HepG2 (cell line): Measurements from ENCODE around the gene CAPZB. TPM values are rescaled to one million over a fixed set of nuclear protein-coding genes. Genes with fewer than 3 reads are reported as not detected.

Source experiments
- AKAP8 ChIP-seq: sonication (generic); formaldehyde crosslinking; IDR thresholded peaks from 2 replicates; pipeline ENCODE4 v1.5.1; 2020; ENCODE audit warnings: mild to moderate bottlenecking, missing genetic modification reagents
- ATAD3A ChIP-seq: sonication (generic); formaldehyde crosslinking; IDR thresholded peaks from 2 replicates; pipeline ENCODE4 v1.4.0; 2020; ENCODE audit warnings: missing genetic modification reagents
- ATF1 ChIP-seq: IDR thresholded peaks from 2 replicates; pipeline ENCODE4 v1.6.1; 2016; ENCODE audit warnings: mild to moderate bottlenecking, control low read depth
- DNMT1 ChIP-seq: sonication (generic); formaldehyde crosslinking; IDR thresholded peaks from 2 replicates; pipeline ENCODE4 v1.5.1; 2020; ENCODE audit warnings: mild to moderate bottlenecking, missing genetic modification reagents
- HDAC6 ChIP-seq: fragments of 200-600 bp; sonication (generic); IDR thresholded peaks from 2 replicates; pipeline ENCODE4 v1.7.0; 2017; ENCODE audit warnings: mild to moderate bottlenecking, antibody characterized with exemption, low read length, low read depth
- JUN ChIP-seq: sonication (generic); formaldehyde crosslinking; IDR thresholded peaks from 2 replicates; pipeline ENCODE4 v1.4.0; 2020; ENCODE audit warnings: mild to moderate bottlenecking, missing genetic modification reagents
- NFYC ChIP-seq: IDR thresholded peaks from 2 replicates; pipeline ENCODE4 v1.6.1; 2016; ENCODE audit warnings: missing genetic modification reagents, missing compliant biosample characterization
- NONO ChIP-seq, 2 experiments: fragments of 450-650 bp in 1 of 2; sonication (generic) in 1 of 2; formaldehyde crosslinking in 1 of 2; IDR thresholded peaks in 1 of 2; conservative IDR thresholded peaks in 1 of 2; 2 replicates each; pipeline versions ENCODE4 v1.6.1 to v1.8.0; 2017 to 2022; ENCODE audit warnings: mild to moderate bottlenecking in 1 of 2, missing genetic modification reagents in 1 of 2, moderate library complexity in 1 of 2
- PHF21A ChIP-seq: sonication (generic); formaldehyde crosslinking; IDR thresholded peaks from 2 replicates; pipeline ENCODE4 v1.5.0; 2020; ENCODE audit warnings: mild to moderate bottlenecking, missing genetic modification reagents
- REL ChIP-seq: sonication (generic); formaldehyde crosslinking; conservative IDR thresholded peaks from 2 replicates; pipeline ENCODE4 v1.8.0; 2022; ENCODE audit warnings: mild to moderate bottlenecking, missing genetic modification reagents, moderate library complexity
- SCMH1 ChIP-seq: sonication (generic); formaldehyde crosslinking; IDR thresholded peaks from 2 replicates; pipeline ENCODE4 v1.9.0; 2021; ENCODE audit warnings: missing genetic modification reagents, mild to moderate bottlenecking, borderline replicate concordance
- ZC3H13 ChIP-seq: sonication (generic); formaldehyde crosslinking; IDR thresholded peaks from 2 replicates; pipeline ENCODE4 v1.8.1; 2023; ENCODE audit warnings: mild to moderate bottlenecking, missing genetic modification reagents, moderate library complexity
- ZNF598 ChIP-seq: sonication (generic); formaldehyde crosslinking; IDR thresholded peaks from 2 replicates; pipeline ENCODE4 v1.5.1; 2020; ENCODE audit warnings: mild to moderate bottlenecking, missing genetic modification reagents, borderline replicate concordance
- ZNF713 ChIP-seq: sonication (generic); formaldehyde crosslinking; IDR thresholded peaks from 2 replicates; pipeline ENCODE4 v1.4.0; 2020; ENCODE audit warnings: mild to moderate bottlenecking, missing genetic modification reagents
- ZNF790 ChIP-seq: sonication (generic); formaldehyde crosslinking; IDR thresholded peaks from 2 replicates; pipeline ENCODE4 v1.8.0; 2022; ENCODE audit warnings: missing genetic modification reagents, mild to moderate bottlenecking, borderline replicate concordance
- polyA plus RNA-seq, 8 experiments: library from polyadenylated mRNA; depleted of rRNA in 3 of 8; stranded (reverse) in 7 of 8; unstranded in 1 of 8; fragments of >200 nt; fragmentation: Illumina TruSeq in 4 of 8; extraction: Trizol in 4 of 8; gene quantifications; 2 replicates each; pipeline versions ENCODE4 v1.2.1 to v1.2.3, GENCODE V29; 2011 to 2016; ENCODE audit warnings: low read depth in 4 of 8, missing spikeins in 1 of 8, mixed read lengths in 1 of 8; ENCODE audit not compliant: insufficient read depth in 1 of 8
- total RNA-seq, 5 experiments: library from RNA; depleted of rRNA; stranded (reverse); fragments of >200 nt; fragmentation: Illumina TruSeq; extraction: Trizol; gene quantifications; 2 replicates each; pipeline ENCODE4 v1.2.3, GENCODE V29; 2016; ENCODE audit warnings: low read depth in 1 of 5
- TF ChIP-seq, protein P1 (sequence below): sonication (generic); formaldehyde crosslinking; IDR thresholded peaks from 2 replicates; pipeline ENCODE4 v1.4.0; 2020; ENCODE audit warnings: missing genetic modification reagents
- TF ChIP-seq, protein P2 (sequence below): sonication (generic); formaldehyde crosslinking; IDR thresholded peaks from 2 replicates; pipeline ENCODE4 v1.4.0; 2020; ENCODE audit warnings: mild to moderate bottlenecking, missing genetic modification reagents
- TF ChIP-seq, protein P3 (sequence below): sonication (generic); formaldehyde crosslinking; IDR thresholded peaks from 2 replicates; pipeline ENCODE4 v1.5.1; 2020; ENCODE audit warnings: missing genetic modification reagents, mild to moderate bottlenecking, borderline replicate concordance
- TF ChIP-seq, protein P4 (sequence below): IDR thresholded peaks from 2 replicates; pipeline ENCODE4 v1.6.1; 2018; ENCODE audit warnings: missing genetic modification reagents, mild to moderate bottlenecking, missing compliant biosample characterization
- TF ChIP-seq, protein P5 (sequence below): sonication (generic); formaldehyde crosslinking; IDR thresholded peaks from 2 replicates; pipeline ENCODE4 v1.5.0; 2020; ENCODE audit warnings: missing genetic modification reagents, mild to moderate bottlenecking, borderline replicate concordance
- TF ChIP-seq, protein P6 (sequence below): sonication (generic); formaldehyde crosslinking; IDR thresholded peaks from 2 replicates; pipeline ENCODE4 v1.4.0; 2020; ENCODE audit warnings: mild to moderate bottlenecking, missing genetic modification reagents, borderline replicate concordance

Gene CAPZB
- total and polyA plus RNA-seq, 2 of the 13 experiments (the other 11 are each of a cell fraction or from before 2014, with no cell fraction given) = 58.9 to 76.9 TPM

GRCh38 chr1:19430121-19431068 lies 54.9 kb downstream of the CAPZB start (continued):
- TF ChIP-seq, protein P1, sequence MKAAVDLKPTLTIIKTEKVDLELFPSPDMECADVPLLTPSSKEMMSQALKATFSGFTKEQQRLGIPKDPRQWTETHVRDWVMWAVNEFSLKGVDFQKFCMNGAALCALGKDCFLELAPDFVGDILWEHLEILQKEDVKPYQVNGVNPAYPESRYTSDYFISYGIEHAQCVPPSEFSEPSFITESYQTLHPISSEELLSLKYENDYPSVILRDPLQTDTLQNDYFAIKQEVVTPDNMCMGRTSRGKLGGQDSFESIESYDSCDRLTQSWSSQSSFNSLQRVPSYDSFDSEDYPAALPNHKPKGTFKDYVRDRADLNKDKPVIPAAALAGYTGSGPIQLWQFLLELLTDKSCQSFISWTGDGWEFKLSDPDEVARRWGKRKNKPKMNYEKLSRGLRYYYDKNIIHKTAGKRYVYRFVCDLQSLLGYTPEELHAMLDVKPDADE (CRISPR knock-in tag) = no peak
- TF ChIP-seq, protein P2, sequence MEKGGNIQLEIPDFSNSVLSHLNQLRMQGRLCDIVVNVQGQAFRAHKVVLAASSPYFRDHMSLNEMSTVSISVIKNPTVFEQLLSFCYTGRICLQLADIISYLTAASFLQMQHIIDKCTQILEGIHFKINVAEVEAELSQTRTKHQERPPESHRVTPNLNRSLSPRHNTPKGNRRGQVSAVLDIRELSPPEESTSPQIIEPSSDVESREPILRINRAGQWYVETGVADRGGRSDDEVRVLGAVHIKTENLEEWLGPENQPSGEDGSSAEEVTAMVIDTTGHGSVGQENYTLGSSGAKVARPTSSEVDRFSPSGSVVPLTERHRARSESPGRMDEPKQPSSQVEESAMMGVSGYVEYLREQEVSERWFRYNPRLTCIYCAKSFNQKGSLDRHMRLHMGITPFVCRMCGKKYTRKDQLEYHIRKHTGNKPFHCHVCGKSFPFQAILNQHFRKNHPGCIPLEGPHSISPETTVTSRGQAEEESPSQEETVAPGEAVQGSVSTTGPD = peak; percentile 97
- TF ChIP-seq PHF21A = peak; percentile 40; the same call in 1 of the 2 replicates
- TF ChIP-seq REL (CRISPR knock-in tag) = no peak
- TF ChIP-seq, protein P3, sequence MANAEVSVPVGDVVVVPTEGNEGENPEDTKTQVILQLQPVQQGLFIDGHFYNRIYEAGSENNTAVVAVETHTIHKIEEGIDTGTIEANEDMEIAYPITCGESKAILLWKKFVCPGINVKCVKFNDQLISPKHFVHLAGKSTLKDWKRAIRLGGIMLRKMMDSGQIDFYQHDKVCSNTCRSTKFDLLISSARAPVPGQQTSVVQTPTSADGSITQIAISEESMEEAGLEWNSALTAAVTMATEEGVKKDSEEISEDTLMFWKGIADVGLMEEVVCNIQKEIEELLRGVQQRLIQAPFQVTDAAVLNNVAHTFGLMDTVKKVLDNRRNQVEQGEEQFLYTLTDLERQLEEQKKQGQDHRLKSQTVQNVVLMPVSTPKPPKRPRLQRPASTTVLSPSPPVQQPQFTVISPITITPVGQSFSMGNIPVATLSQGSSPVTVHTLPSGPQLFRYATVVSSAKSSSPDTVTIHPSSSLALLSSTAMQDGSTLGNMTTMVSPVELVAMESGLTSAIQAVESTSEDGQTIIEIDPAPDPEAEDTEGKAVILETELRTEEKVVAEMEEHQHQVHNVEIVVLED (CRISPR knock-in tag) = no peak
- no peak for TF ChIP-seq ATAD3A (CRISPR knock-in tag)
- TF ChIP-seq ZC3H13 (CRISPR knock-in tag) = no peak
- TF ChIP-seq NFYC (CRISPR knock-in tag) = no peak
- TF ChIP-seq, protein P4, sequence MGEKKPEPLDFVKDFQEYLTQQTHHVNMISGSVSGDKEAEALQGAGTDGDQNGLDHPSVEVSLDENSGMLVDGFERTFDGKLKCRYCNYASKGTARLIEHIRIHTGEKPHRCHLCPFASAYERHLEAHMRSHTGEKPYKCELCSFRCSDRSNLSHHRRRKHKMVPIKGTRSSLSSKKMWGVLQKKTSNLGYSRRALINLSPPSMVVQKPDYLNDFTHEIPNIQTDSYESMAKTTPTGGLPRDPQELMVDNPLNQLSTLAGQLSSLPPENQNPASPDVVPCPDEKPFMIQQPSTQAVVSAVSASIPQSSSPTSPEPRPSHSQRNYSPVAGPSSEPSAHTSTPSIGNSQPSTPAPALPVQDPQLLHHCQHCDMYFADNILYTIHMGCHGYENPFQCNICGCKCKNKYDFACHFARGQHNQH (CRISPR knock-in tag) = no peak
- TF ChIP-seq, protein P5, sequence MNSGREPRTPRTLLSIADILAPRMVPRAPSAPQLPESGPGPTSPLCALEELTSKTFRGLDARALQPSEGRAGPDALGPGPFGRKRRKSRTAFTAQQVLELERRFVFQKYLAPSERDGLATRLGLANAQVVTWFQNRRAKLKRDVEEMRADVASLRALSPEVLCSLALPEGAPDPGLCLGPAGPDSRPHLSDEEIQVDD (CRISPR knock-in tag) = no peak
- TF ChIP-seq AKAP8 (CRISPR knock-in tag) = no peak
- no peak for TF ChIP-seq ZNF790 (CRISPR knock-in tag)
- TF ChIP-seq ATF1 (CRISPR knock-in tag) = no peak
- TF ChIP-seq ZNF713 (CRISPR knock-in tag) = no peak
- no peak for TF ChIP-seq HDAC6
- TF ChIP-seq, protein P6, sequence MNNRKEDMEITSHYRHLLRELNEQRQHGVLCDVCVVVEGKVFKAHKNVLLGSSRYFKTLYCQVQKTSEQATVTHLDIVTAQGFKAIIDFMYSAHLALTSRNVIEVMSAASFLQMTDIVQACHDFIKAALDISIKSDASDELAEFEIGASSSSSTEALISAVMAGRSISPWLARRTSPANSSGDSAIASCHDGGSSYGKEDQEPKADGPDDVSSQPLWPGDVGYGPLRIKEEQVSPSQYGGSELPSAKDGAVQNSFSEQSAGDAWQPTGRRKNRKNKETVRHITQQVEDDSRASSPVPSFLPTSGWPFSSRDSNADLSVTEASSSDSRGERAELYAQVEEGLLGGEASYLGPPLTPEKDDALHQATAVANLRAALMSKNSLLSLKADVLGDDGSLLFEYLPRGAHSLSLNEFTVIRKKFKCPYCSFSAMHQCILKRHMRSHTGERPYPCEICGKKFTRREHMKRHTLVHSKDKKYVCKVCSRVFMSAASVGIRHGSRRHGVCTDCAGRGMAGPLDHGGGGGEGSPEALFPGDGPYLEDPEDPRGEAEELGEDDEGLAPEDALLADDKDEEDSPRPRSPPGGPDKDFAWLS (CRISPR knock-in tag) = no peak
- no peak for TF ChIP-seq SCMH1 (CRISPR knock-in tag)
- TF ChIP-seq DNMT1 (CRISPR knock-in tag) = no peak
- TF ChIP-seq JUN (CRISPR knock-in tag) = no peak
- TF ChIP-seq ZNF598 (CRISPR knock-in tag) = no peak
- TF ChIP-seq NONO (IDR thresholded peaks at IDR 0.05) = no peak
- TF ChIP-seq NONO (CRISPR knock-in tag; conservative IDR thresholded peaks at IDR 0.05) = no peak
